SK-N-MC (cell line): ENCODE results near the gene KAZN.

Source experiments
- DNase-seq: peaks from one replicate; pipeline ENCODE4 v3.0.0-alpha.2; 2011; ENCODE audit warnings: low read depth, low spot score
- H3K27ac ChIP-seq: fragments of 200-600 bp; sonication (generic); 2 replicates; pipeline ENCODE4 v1.5.1; 2016; ENCODE audit warnings: mixed run types
- H3K36me3 ChIP-seq: fragments of 200-600 bp; sonication (generic); 2 replicates; pipeline ENCODE4 v1.6.1; 2017; ENCODE audit warnings: antibody characterized with exemption, low read length, mixed read lengths; ENCODE audit not compliant: insufficient read depth
- H3K4me3 ChIP-seq: fragments of 200-600 bp; sonication (generic); 2 replicates; pipeline ENCODE4 v1.5.1; 2016
- H3K9ac ChIP-seq: fragments of 200-600 bp; sonication (generic); 2 replicates; pipeline ENCODE4 v1.8.0; 2017; ENCODE audit warnings: mixed run types, mixed read lengths; ENCODE audit not compliant: insufficient read length
- H3K9me3 ChIP-seq: fragments of 200-600 bp; sonication (generic); 2 replicates; pipeline ENCODE4 v1.6.1; 2017; ENCODE audit warnings: low read depth, mild to moderate bottlenecking, antibody characterized with exemption, low read length, moderate library complexity, mixed read lengths
- EZH2 ChIP-seq: fragments of 200-600 bp; sonication (generic); IDR thresholded peaks from one replicate; pipeline ENCODE4 v1.6.1; 2017; ENCODE audit warnings: antibody characterized with exemption
- FOXP2 ChIP-seq: optimal IDR thresholded peaks from 2 replicates; pipeline ENCODE3; 2011; ENCODE audit warnings: mild to moderate bottlenecking, moderate library complexity; ENCODE audit not compliant: insufficient read depth; ENCODE audit errors: extremely low read length, control extremely low read depth
- POLR2AphosphoS5 ChIP-seq: IDR thresholded peaks from 2 replicates; pipeline ENCODE4 v1.6.1; 2012; ENCODE audit warnings: mild to moderate bottlenecking, low read depth, low read length, borderline replicate concordance

Gene KAZN

GRCh38 chr1:15029036-15029435, 430.6 kb downstream of the KAZN start:
- DNase-seq: no peak
- Histone ChIP-seq H3K9ac (no peak overlapping the region), H3K9me3 (no peaks in the 10 kb centered on the region), H3K36me3 (no peaks in the 10 kb centered on the region), H3K4me3 (no peak overlapping the region), H3K27ac (no peak overlapping the region)
- no peak for TF ChIP-seq POLR2AphosphoS5
- no peak for TF ChIP-seq FOXP2
- no peak for TF ChIP-seq EZH2

DNA sequence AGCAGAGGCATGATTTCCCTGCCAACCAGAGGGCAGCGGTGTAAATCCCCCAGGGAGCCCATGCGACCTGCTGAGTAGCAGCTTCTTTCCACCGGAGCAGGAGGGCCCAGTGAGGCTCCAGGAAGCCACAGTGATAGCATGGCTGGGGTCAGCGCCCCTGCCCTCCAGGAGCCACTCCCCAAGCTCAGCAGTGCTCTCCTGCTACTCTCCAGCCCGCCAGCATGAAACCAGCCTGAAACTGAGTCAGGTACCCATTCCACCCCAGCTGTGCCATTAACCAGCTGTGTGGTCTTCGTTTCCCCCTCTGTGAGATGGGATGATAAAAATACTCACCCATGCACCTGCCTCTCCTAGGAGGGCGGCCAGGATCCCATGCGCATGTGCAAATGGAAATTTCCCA, 431.3 kb downstream of the KAZN start:
- no peak overlapping the region for H3K9ac ChIP-seq
- H3K4me3 ChIP-seq: no peak overlapping the region
- TF ChIP-seq POLR2AphosphoS5 (no peak), EZH2 (no peak), FOXP2 (no peak)
- DNase-seq: no peak
- no peak overlapping the region for H3K27ac ChIP-seq
- no peaks in the 10 kb centered on the region for H3K9me3 ChIP-seq
- no peaks in the 10 kb centered on the region for H3K36me3 ChIP-seq

GRCh38 chr1:15031251-15031933, 432.9 kb downstream of the KAZN start:
- H3K36me3 ChIP-seq: no peaks in the 10 kb centered on the region
- no peaks in the 10 kb centered on the region for H3K9me3 ChIP-seq
- H3K27ac ChIP-seq: no peak overlapping the region
- no peak overlapping the region for H3K4me3 ChIP-seq
- no peak overlapping the region for H3K9ac ChIP-seq
- TF ChIP-seq EZH2: no peak
- no peak for TF ChIP-seq FOXP2
- no peak for DNase-seq

DNA sequence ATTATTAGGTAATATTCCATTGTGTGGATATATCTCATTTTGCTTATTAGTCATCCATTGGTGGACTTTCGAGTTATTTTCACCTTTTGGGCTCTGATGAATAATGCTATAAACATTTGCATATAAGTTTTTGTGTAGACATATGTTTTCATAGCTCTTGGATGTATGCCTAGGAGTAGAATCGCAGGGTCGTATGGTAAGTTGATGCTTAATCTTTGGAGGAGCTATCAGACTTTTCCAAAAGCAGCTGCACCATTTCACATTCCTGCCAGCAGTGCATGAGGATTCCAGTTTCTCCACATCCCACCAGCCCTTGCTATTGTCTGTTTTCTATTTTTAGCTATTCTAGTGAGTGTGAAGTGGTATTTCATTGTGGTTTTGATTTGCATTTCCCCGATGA, 434.8 kb downstream of the KAZN start:
- Histone ChIP-seq H3K4me3 (no peak overlapping the region), H3K27ac (no peak overlapping the region), H3K9me3 (no peaks in the 10 kb centered on the region), H3K36me3 (no peaks in the 10 kb centered on the region), H3K9ac (no peak overlapping the region)
- DNase-seq: no peak
- TF ChIP-seq FOXP2: no peak
- TF ChIP-seq EZH2: no peak
- TF ChIP-seq POLR2AphosphoS5: no peak

DNA sequence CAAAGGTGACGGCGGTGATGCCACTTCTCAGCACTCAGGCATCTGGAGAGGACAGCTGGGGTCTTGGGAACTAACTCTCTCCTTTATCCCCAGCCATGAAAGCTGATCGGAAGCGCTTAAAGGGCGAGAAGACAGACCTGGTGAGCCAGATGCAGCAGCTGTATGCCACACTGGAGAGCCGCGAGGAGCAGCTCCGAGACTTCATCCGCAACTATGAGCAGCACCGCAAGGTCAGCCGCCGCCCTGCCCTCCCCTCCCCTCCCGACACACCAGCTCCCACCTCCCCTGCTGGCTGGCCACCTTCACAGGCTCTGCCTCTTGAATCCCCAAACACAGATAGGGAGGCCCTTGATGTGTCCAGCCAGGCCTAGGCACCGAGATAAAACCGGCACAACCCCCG, 436.2 kb downstream of the KAZN start:
- no peak for DNase-seq
- TF ChIP-seq EZH2 (no peak), POLR2AphosphoS5 (no peak), FOXP2 (no peak)
- no peak overlapping the region for H3K9ac ChIP-seq
- no peaks in the 10 kb centered on the region for H3K9me3 ChIP-seq
- H3K4me3 ChIP-seq: no peak overlapping the region
- H3K36me3 ChIP-seq: no peaks in the 10 kb centered on the region
- no peak overlapping the region for H3K27ac ChIP-seq

DNA sequence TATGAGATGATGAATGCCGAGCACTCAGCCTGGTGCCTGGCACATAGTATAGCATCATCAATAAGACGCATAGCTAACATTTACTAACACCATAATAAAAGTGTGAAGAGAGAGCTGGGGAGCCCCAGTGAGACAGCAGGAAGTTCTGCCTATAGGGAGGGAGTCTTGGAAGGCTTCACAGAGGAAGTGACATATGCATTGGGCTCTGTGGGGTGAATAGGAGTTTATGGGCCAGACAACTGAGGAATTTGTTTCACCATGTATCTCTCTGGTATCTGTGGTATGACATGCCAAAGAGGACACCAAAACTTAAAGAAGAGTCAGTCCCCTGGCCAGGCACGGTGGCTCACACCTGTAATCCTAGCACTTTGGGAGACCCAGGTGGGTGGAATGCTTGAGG, 436.8 kb downstream of the KAZN start:
- Histone ChIP-seq H3K9ac (no peak overlapping the region), H3K36me3 (no peaks in the 10 kb centered on the region), H3K4me3 (no peak overlapping the region), H3K27ac (no peak overlapping the region), H3K9me3 (no peaks in the 10 kb centered on the region)
- DNase-seq: no peak
- no peak for TF ChIP-seq EZH2
- no peak for TF ChIP-seq FOXP2
- TF ChIP-seq POLR2AphosphoS5: no peak

DNA sequence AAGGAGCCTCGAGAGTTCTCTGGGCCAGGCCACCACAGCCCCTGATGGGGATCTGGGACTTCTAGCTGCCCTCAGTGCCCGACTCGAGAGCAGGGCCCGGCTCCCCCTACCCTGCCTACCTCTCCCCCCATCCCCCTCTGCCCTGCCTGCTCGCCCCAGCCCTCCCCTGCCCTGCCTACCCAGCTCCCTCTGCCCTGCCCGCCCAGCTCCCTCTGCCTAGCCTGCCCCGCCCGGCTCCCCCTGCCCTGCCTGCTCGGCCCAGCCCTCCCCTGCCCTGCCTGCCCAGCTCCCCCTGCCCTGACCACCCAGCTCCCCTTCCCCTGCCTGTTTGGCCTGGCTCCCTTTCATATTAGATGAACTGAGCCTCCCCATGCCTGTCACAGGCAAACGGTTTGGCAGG, 437.6 kb downstream of the KAZN start:
- TF ChIP-seq FOXP2: no peak
- TF ChIP-seq EZH2: no peak
- no peak for TF ChIP-seq POLR2AphosphoS5
- no peak overlapping the region for H3K4me3 ChIP-seq
- DNase-seq: no peak
- H3K36me3 ChIP-seq: no peaks in the 10 kb centered on the region
- H3K9ac ChIP-seq: no peak overlapping the region
- no peaks in the 10 kb centered on the region for H3K9me3 ChIP-seq
- H3K27ac ChIP-seq: no peak overlapping the region

DNA sequence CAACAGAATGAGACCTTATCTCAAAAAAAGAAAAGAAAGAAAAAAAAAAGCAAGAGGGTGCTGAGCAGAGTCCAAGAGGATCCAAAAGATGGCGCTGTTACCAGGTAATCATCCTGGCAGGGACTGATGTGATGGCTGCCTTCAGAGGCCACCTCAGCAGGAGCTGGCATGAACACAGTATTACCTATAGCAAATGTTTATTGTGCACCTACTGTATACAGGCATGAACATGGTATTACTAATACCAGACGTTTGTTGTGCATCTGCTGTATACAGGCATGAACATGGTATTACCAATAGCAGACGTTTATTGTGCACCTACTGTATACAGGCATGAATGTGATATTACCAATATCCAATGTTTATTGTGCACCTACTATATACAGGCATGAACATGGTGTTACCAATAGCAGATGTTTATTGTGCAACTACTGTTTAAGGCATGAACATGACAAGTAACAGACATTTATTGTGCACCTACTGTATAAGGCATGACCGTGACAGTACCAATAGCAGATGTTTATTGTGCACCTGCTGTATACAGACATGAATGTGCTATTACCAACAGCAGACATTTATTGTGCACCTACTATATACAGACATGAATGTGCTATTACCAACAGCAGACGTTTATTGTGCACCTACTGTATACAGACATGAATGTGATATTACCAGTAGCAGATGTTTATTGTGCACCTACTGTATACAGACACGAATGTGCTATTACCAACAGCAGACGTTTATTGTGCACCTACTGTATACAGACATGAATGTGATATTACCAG, 439.9 kb downstream of the KAZN start:
- DNase-seq: no peak
- no peak for TF ChIP-seq EZH2
- TF ChIP-seq POLR2AphosphoS5: no peak
- no peak for TF ChIP-seq FOXP2

More for the DNA sequence above, 439.9 kb downstream of the KAZN start:
- Histone ChIP-seq H3K9me3 (no peaks in the 10 kb centered on the region), H3K27ac (no peak overlapping the region), H3K4me3 (no peak overlapping the region), H3K9ac (no peak overlapping the region), H3K36me3 (no peaks in the 10 kb centered on the region)
